NCI-H146 treated with DMSO at 0.1 percent for 48 hours (cell line): ENCODE data around the gene KLF16.

ENCODE experiments used
- DNase-seq: peaks from one replicate; lab custom pipeline; 2025; ENCODE audit not compliant: unreplicated experiment; lab: John Stamatoyannopoulos, UW

Gene KLF16

DNA sequence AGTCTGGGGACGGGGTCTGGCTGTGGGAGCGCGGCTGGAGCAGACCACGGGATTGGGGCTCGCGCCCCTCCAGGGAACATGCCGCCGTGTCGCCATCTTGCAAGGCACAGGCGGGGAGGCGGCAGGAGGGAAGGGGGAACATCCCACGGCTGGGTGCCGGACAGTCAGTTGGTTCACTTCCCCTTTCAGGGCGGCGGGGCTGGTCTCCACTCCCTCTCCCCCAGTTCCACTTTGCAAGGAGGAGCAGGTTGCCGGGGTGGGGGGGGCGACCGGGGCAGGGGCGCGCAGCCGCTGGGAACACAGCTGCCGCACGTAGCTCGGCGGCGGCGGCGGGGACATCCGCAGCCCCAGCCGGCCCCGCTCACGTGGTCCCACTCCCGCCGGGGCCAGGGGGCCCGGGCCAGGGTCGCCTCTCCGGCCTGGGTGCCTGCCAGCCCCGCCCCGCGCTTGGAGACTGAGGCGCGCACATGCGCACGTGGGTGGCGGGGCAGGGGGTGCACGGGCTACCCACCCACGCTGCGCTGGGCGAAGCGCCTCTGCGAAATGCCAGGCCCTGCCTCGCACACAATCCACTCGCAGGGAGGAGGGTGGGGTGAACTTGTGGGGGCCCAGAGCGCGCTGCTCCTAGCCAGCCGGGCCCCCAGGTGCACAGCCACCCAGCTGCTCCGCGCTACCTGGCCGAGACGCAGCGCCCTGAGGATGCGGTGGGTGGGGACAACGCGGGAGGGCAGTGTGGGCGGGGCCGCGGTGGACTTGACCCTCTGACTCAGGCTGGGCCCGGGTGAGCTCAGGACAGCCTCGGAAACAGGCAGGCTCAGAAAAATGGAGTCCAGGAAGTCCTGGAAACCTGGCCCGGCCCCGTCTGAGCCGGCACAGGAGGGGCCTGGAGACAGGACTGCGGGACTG, 6.4 kb downstream of the KLF16 start:
- DNase-seq, result no peak

- DNase-seq, result no peak
Measured at GRCh38 chr19:1856345-1856697, 7.1 kb downstream of the KLF16 start.

DNA sequence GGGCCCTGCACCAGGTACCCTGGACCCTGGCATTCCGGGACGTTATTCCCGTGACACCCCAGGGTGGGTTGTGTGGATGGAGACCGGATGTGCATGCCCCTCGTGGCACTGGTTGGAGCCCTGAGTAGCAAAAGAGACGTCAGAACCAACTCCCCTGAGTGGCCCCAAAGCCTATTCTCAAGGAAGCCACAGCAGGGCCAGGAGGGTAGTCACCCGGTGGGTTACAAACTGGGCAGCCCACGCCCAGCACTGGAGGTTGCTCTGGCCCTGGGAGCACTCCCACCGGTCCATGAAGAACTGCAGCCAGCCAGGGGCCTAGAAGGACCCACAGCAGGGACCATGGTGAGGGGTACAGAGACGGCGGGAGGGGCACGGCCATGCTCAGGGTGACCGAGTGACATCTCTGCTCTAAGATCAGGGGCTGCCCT, 7.5 kb downstream of the KLF16 start:
- no peak for DNase-seq

DNA sequence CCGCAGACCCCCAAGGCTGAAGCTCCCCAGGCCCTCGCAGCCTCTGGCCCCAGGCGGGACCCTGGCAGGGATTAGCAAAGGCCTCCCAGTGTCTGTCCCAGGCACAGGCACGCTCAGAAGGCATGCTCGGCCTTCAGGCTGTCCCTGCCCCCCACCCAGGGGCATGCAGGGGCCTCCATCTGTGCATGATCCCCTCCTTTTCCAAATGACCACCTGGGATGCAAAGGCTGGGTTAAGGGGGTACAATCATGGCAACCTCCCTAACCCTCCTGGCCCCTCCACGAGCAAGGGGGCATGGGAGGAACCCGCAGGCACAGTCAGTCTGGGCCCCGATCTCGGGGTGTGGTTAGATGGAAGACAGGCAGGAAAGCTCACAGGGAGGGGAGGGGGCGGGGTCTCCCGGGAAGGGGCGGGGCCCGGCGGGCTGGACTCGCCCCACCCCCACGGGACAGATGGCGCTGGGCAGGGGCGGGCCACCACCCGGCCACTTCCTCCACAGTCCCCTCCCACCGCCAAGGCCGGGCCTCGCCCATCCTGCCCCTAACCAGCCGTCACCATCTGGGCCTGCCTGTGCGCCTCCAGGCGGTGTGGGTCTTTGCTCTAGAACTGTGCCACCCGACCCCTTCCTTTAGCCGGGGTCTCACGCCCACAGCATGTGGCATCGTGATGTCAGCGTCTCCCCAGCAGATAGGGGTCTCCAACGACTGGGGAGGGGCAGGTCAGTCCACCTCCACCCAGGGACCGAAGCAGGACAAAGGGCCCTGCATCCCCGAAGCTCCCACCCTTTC, 8.1 kb downstream of the KLF16 start:
- DNase-seq, result no peak

DNA sequence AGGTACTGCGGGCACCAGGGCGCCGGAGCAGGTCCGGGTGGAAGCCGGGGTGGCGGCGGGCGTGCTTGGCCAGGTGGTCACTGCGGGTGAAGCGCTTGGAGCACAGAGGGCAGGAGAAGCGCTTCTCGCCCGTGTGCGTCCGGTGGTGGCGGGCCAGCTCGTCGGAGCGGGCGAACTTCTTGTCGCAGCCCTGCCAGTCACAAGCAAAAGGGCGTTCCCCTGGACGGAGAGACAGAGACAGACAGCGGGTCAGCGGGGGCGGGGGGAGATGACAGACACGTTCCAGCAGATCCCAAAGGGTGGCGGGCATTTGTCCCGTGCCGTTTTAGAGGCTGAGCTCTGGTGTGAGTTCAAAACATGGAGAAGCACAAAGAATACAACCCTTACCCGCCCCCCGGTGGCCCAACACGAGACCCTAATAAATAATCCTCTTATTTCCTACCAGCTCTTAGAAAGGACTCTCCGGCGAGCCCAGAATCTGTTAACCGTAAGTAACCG, 8.8 kb downstream of the KLF16 start:
- DNase-seq, result no peak

DNA sequence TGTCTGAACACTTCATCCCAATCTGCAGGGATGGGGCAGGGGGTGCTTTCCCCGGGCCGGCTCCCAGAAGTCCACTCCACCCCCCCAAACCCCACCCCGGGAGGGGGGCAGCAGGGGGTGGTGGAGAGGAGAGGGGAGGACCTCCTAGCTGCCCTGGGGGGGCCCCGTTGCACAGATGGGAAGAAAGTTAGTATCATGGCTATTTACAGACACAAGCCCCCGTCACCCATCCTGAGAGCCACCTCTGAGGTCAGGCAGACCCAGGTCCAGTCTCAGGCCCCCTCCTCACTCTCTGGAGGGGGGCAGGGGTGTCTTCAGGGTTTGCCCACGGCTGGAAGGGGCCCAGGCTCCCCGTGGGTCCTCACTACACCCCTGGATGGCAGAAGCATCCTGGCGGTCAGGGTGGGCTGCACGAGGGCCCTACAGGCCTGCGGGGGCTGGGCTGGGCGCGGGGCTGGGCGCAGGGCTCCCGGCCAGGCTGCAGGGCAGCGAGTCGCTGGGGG, 9.3 kb downstream of the KLF16 start:
- DNase-seq, result no peak

DNA sequence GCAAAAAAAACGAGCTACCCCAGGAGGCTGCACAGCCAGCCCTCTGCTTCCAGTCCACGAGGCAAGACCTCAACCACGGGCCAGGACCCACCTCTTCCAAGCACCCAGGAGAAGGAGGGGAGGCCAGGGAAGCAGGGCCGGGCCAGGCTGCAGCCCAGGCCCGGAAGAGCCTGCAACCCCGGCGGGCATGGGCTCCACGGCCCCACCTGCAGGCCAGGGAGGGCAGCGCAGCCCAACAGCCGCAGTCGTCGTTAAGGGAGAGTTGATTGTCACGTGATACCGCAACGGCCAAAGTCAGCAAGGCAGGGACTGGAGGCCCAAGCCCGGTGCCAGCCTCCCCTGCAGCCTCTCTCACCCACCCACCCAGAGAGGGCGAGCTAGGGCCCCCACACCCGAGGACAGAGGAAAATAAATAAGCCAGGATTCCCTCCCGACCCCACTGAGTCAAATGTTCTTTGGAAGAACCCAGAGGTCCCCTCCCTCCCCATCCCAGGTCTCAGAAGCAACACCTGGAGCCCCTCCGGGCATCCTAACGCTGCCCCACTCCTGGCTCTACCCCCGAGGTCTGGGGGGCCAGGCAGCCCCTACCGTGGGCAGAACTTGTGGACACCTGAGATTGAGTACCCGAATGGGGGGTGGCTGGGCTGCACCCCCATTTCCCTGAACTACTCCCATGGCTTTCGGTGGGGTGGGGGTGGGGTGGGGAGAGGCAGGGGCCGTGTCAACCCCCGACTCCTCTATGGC, 9.9 kb downstream of the KLF16 start:
- peak; percentile 14 for DNase-seq

GRCh38 chr19:1852581-1853128, 10.7 kb downstream of the KLF16 start:
- DNase-seq, result no peak

DNA sequence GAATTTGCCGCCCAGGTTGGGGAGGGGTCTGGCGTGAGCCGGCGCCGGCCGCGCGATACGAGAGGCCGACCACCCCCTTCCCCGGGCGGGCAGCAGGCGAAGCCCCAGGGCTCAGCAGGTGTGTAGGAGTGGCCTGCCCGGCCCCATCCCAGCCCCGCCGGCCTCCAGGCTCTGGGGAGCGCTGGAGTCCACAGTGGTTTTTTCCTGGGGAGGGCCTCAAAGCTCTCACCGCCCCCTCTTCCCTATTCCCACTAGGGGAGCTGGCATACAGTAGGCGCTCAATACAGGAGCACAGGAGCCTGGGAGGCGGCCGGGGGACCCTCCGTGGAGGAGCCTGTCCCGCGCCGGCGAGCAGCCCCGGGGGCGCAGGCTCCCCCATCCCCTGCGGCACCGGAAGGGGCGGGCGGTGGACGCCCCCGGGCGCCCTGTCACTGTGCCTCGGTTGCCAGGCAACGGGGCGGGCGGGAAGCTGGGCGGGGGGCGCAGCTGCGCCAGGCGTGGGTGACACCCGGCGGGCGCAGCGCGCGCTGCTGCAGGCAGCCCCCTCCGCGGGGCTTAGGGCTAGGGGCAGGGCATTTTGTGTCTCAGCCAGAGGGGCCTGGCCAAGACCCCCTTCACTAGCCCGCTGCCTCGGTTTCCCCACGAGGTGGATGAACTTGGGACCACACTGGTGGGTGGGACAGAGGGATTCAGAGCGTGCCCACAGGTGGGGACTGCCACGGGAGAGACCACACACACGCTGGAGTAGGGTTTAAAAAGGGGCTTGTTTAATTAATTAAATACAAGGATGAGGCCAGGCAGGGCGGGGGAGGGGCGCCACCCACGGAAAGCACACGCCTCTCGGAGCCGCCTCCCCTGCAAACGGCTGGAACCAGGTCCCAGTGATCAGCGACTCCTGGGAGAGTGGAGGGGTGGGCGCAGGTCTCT, 11.5 kb downstream of the KLF16 start:
- DNase-seq, result peak; percentile 12

DNA sequence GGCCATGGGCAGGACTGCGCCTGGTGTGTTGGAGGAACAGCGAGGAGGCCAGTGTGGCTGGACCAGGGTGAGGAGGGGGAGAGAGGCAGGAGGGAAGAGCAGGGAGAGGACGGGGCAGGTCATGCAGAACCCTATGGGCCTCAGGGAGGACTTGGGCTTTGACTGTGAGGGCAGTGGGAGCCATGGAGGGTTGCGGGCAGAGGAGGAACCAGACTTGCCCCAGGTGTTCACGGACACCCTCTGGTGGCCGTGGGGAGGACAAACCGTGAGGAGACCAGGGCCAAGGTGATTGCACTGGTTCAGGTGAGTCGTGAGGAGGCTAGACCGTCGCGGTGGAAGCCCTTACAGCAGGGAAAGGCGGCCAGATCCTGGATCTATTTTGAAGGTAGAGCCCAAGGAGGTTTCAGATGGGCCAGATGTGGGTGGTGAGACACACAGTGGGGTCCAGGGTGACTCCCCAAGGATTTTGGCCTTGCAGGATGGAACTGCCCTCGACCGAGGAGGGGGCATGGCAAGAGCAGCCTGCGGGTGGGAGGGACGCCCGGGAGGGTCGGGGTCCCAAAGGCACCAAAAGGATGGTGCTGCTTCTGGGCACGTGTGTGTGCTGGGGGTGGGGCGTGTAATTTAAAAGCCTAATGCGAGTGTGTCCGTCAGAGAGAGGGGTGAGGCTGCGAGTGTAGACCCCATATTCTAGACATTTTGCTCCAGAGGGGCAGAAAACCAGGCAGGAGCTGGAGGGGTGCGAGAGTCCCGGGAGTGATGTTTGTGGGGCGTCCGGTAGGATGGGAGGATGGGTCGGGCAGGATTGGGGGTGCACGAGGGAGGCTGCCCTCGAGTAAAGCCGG, 12.3 kb downstream of the KLF16 start:
- DNase-seq, result no peak

DNA sequence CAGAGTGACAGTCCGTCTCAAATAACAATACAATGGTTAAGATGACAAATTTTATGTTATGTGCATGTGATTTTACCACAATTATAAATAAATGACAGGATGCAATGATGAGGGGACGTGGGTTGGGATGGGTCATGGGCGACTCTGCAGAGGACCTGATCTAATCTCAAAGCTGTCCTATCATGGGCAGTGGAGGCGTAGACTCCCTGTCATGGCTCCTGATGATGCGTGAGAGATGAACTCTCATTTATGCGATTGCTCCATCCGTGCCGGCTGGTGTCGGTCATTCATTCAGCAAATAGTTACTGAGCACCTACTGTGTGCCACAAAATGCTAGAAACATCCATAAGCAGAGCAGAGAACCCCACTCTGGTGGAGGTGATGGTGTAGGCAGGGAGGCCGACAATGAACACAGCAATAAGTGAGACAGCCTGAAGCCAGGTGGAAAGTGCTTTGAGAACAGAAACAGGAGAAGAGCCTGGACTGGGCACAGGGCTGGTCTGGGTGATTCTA, 13.4 kb downstream of the KLF16 start:
- DNase-seq, result no peak

DNA sequence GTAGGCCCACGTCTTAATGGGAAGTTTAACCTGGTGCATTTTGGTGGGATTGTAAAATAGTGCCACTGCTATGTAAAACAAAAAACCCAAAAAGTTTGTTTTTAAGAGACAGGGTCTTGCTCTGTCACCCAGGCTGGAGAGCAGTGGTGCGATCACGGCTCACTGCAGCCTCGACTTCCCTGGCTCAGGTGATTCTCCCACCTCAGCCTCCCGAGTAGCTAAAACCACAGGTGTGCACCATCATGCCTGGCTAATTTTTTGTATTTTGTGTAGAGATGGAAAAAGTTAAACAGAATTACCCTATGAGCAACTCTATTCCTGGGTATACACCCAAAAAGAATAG, 14.3 kb downstream of the KLF16 start:
- DNase-seq, result no peak

GRCh38 chr19:1848399-1849131, 14.8 kb downstream of the KLF16 start, which contains the start of gene REXO1:
Gene REXO1 (minus strand): TSS chr19:1848483. CDS start chr19:1848358, 125 bp downstream.
- peak; percentile 75 for DNase-seq

DNA sequence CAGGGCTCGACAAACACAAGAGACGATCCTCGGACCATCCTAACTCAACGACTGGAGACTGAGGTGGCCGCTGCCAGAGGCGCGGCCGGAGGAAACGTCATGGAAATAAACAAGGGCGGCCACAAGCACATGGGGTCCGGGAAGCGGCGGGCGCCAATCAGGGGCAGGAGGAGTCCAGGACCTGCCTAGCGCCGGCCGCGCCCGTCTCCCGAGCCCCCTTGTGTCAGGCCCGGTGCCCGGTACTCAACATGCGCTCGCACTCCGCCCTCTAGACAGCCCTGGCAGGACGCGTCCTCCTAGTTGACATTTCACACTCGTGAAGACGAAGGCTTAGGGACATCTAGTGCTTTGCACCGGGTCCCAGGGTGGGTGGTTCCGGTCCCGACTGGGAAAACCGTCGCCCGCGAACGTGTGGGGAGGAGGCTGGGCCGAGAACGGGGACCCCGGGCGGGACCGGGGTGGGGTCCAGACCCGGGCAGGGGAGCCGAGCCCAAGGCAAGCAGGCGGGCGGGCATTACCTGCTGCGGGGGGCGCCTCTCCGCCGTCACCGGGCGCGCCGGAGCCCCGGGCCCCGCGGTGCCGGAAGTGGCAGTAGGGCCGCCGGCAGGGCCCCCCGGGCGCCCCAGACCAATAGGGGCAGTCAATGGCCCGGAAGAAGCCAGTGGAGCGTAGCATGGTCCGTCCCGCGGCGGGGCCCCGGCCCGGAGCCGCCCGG, 15.5 kb downstream of the KLF16 start:
- DNase-seq, result peak; percentile 15

DNA sequence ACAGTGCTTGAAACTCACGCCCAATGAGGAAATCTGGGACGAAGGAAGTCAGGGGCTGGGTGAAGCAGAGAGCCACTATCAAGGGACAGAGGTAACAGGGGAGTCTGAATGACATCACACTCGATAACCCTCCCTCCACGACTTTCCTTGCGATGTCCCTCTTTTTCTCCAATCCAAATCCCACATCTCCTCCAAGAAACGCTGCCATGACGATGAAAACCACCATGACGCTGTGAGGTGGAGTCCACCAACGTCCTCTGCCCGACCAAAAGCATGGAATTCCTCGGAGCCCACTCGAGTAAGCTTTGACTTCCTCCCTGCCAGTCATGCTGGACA, 16.1 kb downstream of the KLF16 start:
- no peak for DNase-seq

DNA sequence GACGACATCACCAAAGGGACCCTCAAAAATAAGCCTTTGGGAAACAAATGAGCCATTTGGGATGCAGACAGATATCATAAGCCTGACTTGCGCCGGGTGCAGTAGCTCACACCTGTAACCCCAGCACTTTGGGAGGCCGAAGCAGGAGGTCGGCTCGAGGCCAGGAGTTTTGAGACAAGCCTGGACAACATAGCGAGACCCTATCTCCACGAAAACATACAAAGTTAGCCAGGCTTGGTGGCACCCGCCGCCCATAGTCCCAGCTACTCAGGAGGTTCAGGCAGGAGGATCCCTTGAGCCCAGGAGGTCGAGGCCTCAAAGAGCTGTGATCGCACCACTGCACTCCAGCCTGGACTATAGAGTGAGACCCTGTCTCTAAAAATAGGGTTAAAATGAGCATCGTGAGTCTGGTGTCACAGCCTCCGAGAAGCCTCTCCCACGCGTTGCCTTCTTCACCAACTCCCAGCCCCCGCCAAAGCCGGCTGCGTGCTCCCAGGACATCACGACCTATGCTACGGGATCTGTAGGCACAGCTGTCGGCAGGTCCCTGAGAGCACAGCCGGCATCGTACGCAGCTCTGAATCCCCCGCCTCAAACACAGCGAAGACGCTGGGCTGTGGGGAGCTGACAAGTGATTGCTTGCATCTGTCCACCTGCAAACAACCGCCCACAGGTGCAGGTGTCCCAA, 16.7 kb downstream of the KLF16 start:
- no peak for DNase-seq

GRCh38 chr19:1845642-1846041, 17.7 kb downstream of the KLF16 start:
- DNase-seq, result no peak
